C4-2B (cell line): ENCODE data around the gene LIMS1.

Experiments
- CTCF ChIP-seq: fragments of 450-650 bp; conservative IDR thresholded peaks from 2 replicates; pipeline ENCODE4 v1.5.1; 2017; ENCODE audit warnings: mild to moderate bottlenecking
- ZFX ChIP-seq: fragments of 450-650 bp; IDR thresholded peaks from 2 replicates; pipeline ENCODE4 v1.6.1; 2017

- TF ChIP-seq CTCF, result no peak
- no peak for TF ChIP-seq ZFX
These were observed 83.3 kb downstream of the LIMS1 start for GRCh38 chr2:108617617-108618016.
